Transverse colon (tissue), 4 donors: Measurements from ENCODE around the gene FBXO42. TPM values are rescaled to one million over a fixed set of nuclear protein-coding genes. Genes with fewer than 3 reads are reported as not detected.

Source experiments
- DNase-seq: peaks from one replicate; pipeline ENCODE4 v3.0.0-alpha.2; 2019
- H3K27ac ChIP-seq, 4 donors: fragments of 200-600 bp; sonication (generic); 2 replicates each; pipeline ENCODE4 v1.5.1; 2016 to 2018; ENCODE audit warnings: inconsistent platforms in 4 of 4
- H3K27me3 ChIP-seq: fragments of 200-600 bp; sonication (generic); 2 replicates; pipeline ENCODE4 v1.5.1; 2017; ENCODE audit warnings: inconsistent platforms
- H3K36me3 ChIP-seq, 4 donors: fragments of 200-600 bp; sonication (generic); 2 replicates each; pipeline ENCODE4 v1.5.1; 2017 to 2019; ENCODE audit warnings: inconsistent platforms in 4 of 4
- H3K4me1 ChIP-seq, 4 donors: fragments of 200-600 bp; sonication (generic); 2 replicates each; pipeline ENCODE4 v1.5.1; 2017 to 2020; ENCODE audit warnings: inconsistent platforms in 4 of 4
- H3K4me3 ChIP-seq, 4 donors: fragments of 200-600 bp; sonication (generic); 1 replicate in 1 of 4; 2 replicates in 3 of 4; pipeline versions ENCODE4 v1.5.1 to v1.6.1; 2017 to 2019; ENCODE audit warnings: inconsistent platforms in 4 of 4
- H3K9me3 ChIP-seq, 2 donors: fragments of 200-600 bp; sonication (generic); 2 replicates each; pipeline ENCODE4 v1.5.1; 2017 to 2019; ENCODE audit warnings: inconsistent platforms in 2 of 2
- EP300 ChIP-seq: sonication (generic); formaldehyde crosslinking; IDR thresholded peaks from one replicate; pipeline ENCODE4 v1.6.1; 2017; ENCODE audit warnings: antibody characterized with exemption, low read depth
- POLR2A ChIP-seq: fragments of 450-650 bp; IDR thresholded peaks from one replicate; pipeline ENCODE4 v1.6.1; 2016; ENCODE audit warnings: antibody characterized with exemption, mild to moderate bottlenecking, moderate library complexity
- POLR2AphosphoS5 ChIP-seq, 3 donors: sonication (generic); formaldehyde crosslinking; IDR thresholded peaks; one replicate each; pipeline ENCODE4 v1.6.1; 2016; ENCODE audit warnings: antibody characterized with exemption in 3 of 3
- WGBS, 2 donors: methylation state at CpG; one replicate each; pipeline ENCODE4 v1.1.5; 2018; ENCODE audit warnings: low coverage in 1 of 2; 5-methylcytosine and 5-hydroxymethylcytosine counted together
- in situ Hi-C, 4 donors: fragments of 200-750 bp; cut with MboI; loops; one replicate each; pipeline versions ENCODE4 v1.15.0 to v1.15.1; 2017; ENCODE audit warnings: low sequenced_read_pairs in 3 of 4, low pct_ligation_motif_present in 1 of 4, low pct_unique_long_range_greater_than_20kb in 1 of 4
- intact Hi-C: fragments of 100-400 bp; cut with DNase I; formaldehyde crosslinking; loops from one replicate; pipeline ENCODE4 v1.15.1; 2023; ENCODE audit warnings: low total_unique reads
- total RNA-seq, 4 donors: library from RNA; depleted of rRNA; stranded (reverse); fragments of >200 nt; gene quantifications; one replicate each; pipeline ENCODE4 v1.1.0, GENCODE V29; 2016
- TF ChIP-seq, protein P1 (sequence below), 5 experiments: fragments of 200-600 bp in 3 of 5; fragments of 450-650 bp in 2 of 5; sonication (generic) in 3 of 5; IDR thresholded peaks; 1 replicate in 2 of 5; 2 replicates in 3 of 5; pipeline ENCODE4 v1.5.1; 2016 to 2017; ENCODE audit warnings: antibody characterized with exemption in 5 of 5, inconsistent platforms in 3 of 5, mild to moderate bottlenecking in 2 of 5, moderate library complexity in 1 of 5

FBXO42 gene
- total RNA-seq, 4 donors from 2014 or later = 15.7 to 25.4 (median 18.8) TPM

GRCh38 chr1:16292739-16293138, 59.5 kb downstream of the FBXO42 start:
- no peak for DNase-seq
- Histone ChIP-seq H3K36me3 (peaks cover 0 to 6% (median 2%) of the 10 kb centered on the region in 4 donors), H3K27ac (no peak overlapping the region), H3K27me3 (no peaks in the 10 kb centered on the region), H3K4me3 (no peak overlapping the region), H3K9me3 (no peaks in the 10 kb centered on the region), H3K4me1 (peaks cover 0 to 9% (median 0%) of the 10 kb centered on the region in 4 donors)
- TF ChIP-seq, protein P1, sequence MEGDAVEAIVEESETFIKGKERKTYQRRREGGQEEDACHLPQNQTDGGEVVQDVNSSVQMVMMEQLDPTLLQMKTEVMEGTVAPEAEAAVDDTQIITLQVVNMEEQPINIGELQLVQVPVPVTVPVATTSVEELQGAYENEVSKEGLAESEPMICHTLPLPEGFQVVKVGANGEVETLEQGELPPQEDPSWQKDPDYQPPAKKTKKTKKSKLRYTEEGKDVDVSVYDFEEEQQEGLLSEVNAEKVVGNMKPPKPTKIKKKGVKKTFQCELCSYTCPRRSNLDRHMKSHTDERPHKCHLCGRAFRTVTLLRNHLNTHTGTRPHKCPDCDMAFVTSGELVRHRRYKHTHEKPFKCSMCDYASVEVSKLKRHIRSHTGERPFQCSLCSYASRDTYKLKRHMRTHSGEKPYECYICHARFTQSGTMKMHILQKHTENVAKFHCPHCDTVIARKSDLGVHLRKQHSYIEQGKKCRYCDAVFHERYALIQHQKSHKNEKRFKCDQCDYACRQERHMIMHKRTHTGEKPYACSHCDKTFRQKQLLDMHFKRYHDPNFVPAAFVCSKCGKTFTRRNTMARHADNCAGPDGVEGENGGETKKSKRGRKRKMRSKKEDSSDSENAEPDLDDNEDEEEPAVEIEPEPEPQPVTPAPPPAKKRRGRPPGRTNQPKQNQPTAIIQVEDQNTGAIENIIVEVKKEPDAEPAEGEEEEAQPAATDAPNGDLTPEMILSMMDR (IDR thresholded peaks at IDR 0.05) = no peak
- no peak for TF ChIP-seq POLR2AphosphoS5 (IDR thresholded peaks at IDR 0.05)
- TF ChIP-seq POLR2A = no peak
- TF ChIP-seq EP300 = no peak
- intact Hi-C loops (no loop called here), in situ Hi-C loops (no loop called here)

DNA sequence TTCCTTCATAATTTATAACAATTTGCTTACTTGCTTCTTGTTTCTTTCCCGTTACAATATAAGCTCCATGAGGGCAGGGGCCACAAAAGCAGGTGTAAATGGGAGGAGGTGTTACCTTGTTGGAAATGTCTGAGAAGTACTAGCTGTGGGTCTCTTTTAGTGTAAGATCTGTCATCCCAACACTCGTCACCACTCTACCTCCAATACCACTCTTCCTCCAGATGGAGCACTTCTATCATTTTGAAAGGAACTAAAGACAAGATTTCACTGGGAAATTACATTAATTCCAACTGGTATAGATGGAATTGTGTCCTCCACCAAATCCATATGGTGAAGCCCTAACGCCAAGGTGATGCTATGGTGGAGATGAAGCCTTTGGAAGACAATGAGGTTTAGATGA, 62.3 kb downstream of the FBXO42 start:
- H3K27me3 ChIP-seq = no peaks in the 10 kb centered on the region
- H3K4me3 ChIP-seq = no peak overlapping the region
- H3K36me3 ChIP-seq = peaks cover 0 to 16% (median 2%) of the 10 kb centered on the region in 4 donors
- H3K27ac ChIP-seq = no peak overlapping the region
- no peak for DNase-seq
- in situ Hi-C loops = no loop called here
- no peaks in the 10 kb centered on the region for H3K9me3 ChIP-seq
- WGBS, 2 donors = 91 to 100% methylated on average over 1 to 3 of the region's 3 CpGs
- H3K4me1 ChIP-seq = peaks cover 0 to 9% (median 0%) of the 10 kb centered on the region in 4 donors
- no peak for TF ChIP-seq POLR2A
- no peak for TF ChIP-seq POLR2AphosphoS5 (IDR thresholded peaks at IDR 0.05)
- no peak for TF ChIP-seq EP300
- TF ChIP-seq, protein P1 (IDR thresholded peaks at IDR 0.05) = no peak
- intact Hi-C loops = loop anchor here (10.0 kb wide), 1 partner anchor 55 kb away; no protein-coding TSS in a partner anchor

GRCh38 chr1:16286122-16286521, 66.2 kb downstream of the FBXO42 start:
- Histone ChIP-seq H3K4me1 (no peaks in the 10 kb centered on the region), H3K9me3 (no peaks in the 10 kb centered on the region), H3K4me3 (no peak overlapping the region), H3K27me3 (no peaks in the 10 kb centered on the region), H3K27ac (no peak overlapping the region), H3K36me3 (peaks cover 0 to 9% (median 0%) of the 10 kb centered on the region in 4 donors)
- intact Hi-C loops = loop anchor here (10.0 kb wide), 1 partner anchor 59 kb away; no protein-coding TSS in a partner anchor
- WGBS, 2 donors = 96 to 100% methylated on average over 4 of the region's 4 CpGs
- TF ChIP-seq POLR2A = no peak
- TF ChIP-seq POLR2AphosphoS5 (IDR thresholded peaks at IDR 0.05) = no peak
- no peak for TF ChIP-seq EP300
- TF ChIP-seq, protein P1 (IDR thresholded peaks at IDR 0.05) = no peak
- no peak for DNase-seq
- in situ Hi-C loops = no loop called here

DNA sequence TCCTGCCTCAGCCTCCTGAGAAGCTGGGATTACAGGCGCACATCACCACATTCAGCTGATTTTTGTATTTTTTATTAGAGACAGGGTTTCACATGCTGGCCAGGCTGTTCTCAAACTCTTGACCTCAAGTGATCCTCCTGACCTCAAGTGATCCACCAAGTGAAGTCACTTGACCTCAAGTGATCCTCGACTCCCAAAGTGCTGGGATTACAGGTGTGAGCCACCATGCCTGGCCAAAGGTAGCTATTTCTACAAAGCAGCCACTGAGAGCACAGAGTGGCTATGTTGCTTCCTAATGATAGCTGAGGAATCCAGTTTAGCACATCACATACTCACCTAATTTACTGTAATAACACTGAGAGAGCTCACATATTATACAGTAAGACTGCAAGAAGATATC, 70.5 kb downstream of the FBXO42 start:
- intact Hi-C loops (loop anchor here (10.0 kb wide), 1 partner anchor 63 kb away; no protein-coding TSS in a partner anchor), in situ Hi-C loops (no loop called here)
- H3K9me3 ChIP-seq = no peaks in the 10 kb centered on the region
- no peak overlapping the region for H3K27ac ChIP-seq
- WGBS, 2 donors = 80 to 93% methylated on average over 1 to 2 of the region's 2 CpGs
- H3K27me3 ChIP-seq = no peaks in the 10 kb centered on the region
- H3K36me3 ChIP-seq = peaks cover 0 to 9% (median 0%) of the 10 kb centered on the region in 4 donors
- DNase-seq = no peak
- TF ChIP-seq EP300 (no peak), POLR2AphosphoS5 (IDR thresholded peaks at IDR 0.05) (no peak), POLR2A (no peak)
- TF ChIP-seq, protein P1 (IDR thresholded peaks at IDR 0.05) = no peak
- peaks cover 0 to 5% (median 0%) of the 10 kb centered on the region in 4 donors for H3K4me1 ChIP-seq
- no peak overlapping the region for H3K4me3 ChIP-seq
